ENCODE results near the gene MAP4K4.

Gene MAP4K4

DNA sequence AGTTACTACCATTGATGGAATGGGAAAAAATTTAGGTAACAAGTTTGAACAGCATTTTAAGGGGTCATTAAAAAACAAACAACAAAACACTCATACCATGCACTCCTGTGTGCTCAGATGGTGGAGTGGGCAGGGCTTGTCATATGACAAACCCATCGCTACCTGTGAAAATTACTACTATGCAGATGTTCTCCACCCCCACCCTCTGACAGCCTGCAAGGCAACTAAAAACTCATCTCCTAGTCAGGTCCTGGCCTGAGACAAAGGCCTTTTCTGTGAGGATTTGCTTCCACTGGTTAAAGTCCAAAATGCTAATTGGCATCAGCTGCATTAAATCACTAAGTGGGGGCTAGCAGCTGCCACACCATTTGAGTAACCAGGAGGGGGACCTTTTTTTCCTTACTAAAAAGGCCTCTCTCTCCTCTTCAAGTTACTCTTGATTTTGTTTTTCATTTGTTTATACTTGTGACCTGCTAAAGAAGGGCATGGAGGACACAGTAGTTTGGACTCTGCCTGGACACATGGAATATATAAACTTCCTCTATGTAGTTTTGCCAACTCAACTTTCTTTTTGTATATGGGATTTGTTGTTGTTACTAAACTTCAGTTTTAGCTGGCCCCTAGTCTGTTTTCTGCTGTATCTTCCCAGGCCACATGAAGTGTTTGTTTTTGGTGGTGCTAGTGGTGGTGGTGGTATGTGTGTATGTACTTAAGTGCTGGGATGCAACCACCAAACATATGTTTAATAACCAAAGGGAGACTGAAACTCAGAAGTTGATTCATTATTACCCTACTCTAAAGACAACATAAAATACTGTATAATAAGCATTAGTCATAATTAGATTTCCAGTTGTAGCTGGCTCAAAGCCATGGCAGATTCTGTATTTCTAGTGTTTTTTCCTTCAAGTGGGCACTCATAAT is 121.3 kb downstream of the MAP4K4 start:
- DNase-seq: no peak

DNA sequence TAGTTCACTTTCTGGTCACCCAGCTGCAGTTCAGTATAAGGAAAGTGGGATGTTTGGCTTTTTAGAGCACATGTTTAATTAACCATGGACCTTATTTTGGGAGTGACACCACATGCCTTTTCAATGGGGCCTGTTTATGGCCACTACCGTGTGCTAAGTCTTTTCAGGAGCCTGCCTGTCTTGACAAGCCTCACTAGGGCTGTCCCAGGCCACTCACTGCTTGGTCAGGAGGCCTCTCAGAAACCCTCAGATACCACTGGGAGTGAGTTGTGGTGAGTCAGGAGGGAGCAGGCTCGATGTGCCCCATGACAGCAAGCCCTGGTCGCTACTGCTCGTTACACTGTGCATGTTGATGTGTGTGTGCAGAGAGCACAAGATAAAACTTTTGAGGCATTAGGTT is 123.0 kb downstream of the MAP4K4 start:
- DNase-seq: peak; percentile 46 to 58

DNA sequence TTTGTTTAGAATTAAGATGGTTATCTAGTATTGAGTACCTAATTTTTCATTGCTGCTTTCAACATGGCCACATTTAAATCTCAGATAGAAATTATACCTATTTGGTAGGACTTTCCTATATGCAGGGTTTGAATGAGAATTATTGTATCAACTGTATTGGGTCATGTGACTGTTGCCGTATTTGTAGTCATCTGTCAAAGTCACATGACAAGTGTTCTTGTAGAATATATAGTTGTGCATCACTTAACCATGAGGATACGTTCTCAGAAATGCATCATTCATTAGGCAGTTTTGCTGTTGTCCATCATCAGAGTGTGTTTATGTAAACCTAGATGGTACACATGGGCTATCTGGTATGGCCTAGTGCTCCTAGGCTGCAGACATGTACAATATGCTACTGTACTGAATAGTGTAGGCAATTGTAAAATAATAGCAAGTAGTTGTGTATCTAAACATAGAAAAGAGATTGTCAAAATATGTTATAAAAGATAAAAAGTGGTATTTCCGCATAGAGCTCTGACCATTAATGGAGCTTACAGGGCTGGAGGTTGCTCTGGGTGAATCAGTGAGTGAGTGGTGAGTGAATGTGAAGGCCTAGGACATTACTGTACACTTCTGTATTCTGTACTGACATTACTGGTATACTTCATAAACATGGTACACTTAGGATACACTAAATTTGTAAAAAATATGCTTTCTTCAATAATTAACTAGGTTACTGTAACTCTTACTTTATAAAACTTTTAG is 123.7 kb downstream of the MAP4K4 start:
- DNase-seq: no peak

DNA sequence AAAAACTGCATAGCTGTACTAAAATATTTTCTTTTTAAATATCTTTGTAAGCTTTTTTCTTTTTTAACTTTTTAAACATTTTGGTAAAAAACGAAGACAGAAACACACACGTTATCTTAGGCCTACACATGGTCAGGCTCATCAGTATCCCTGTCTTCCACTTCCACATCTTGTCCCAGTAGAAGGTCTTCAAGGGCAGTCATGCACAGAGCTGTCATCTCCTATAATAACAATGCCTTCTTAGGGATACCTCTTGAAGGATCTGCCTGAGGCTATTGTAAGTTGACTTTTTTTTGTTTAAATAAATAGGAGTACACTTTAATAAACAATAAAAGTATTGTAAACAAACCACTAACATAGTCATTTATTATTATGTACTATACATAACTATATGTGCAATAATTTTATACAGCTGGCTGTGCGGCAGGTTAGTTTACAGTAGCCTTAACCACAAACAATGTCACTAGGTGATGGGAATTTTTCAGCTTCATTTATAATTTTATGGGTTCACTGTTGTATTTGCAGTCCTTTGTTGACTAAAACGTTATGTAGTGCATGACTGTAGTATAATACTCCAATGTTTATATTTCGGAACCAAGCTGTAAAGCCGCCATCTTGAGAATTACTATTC is 124.4 kb downstream of the MAP4K4 start:
- DNase-seq: no peak

DNA sequence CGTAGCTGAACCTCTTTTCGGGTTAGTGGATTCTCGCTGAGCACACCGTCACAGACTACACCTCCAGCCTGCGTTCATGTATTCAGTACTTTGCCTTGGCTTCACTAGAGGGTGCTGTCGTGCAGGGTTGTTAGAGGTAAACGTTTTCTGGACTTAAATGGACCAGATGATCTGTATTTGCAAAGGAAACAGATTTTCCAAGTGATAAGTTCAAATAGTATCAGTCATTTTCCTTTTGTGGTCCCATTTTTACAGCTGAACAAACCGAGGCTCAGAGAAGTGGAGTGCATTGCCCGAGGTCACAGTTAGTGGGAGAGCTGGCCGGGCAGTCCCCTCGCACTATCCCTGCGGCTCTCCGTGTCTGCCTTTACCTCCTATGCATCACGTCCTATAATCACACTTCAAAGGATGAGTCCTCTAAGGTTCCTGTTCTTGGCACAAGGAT is 125.9 kb downstream of the MAP4K4 start:
- DNase-seq: peak; percentile 74 to 78

DNA sequence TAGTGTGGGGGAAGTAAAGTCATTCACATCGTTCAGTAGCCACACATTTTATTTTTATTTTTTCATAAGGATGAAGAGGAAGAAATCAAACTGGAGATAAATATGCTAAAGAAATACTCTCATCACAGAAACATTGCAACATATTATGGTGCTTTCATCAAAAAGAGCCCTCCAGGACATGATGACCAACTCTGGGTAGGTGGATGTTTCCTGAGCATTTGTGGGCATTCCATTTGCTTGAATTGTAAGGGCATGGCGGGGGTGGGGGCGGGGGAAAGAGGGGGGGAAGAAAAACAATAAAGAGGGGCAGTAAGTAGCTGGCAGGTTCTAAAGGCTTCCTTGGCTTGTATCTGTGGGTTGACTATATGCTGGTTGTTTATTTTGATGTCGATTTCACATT is 126.4 kb downstream of the MAP4K4 start:
- no peak for DNase-seq

DNA sequence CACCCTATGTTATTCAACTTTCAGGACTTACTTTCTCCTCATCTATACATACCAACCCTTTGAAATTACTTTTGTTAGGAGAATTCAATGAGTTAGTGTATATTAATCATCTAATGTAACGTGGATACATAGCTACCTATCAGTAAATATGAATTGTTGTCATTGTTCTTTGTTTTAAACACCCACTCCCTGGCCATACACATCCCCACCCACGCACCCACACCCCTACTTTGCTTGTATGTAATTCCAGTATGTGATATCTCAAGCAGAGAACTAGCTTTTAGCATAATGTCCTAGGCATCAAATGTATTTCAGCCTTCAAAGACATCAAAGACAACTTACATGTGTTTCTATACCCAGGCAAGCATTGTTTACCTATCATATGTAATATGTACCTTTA is 129.2 kb downstream of the MAP4K4 start:
- DNase-seq: no peak

DNA sequence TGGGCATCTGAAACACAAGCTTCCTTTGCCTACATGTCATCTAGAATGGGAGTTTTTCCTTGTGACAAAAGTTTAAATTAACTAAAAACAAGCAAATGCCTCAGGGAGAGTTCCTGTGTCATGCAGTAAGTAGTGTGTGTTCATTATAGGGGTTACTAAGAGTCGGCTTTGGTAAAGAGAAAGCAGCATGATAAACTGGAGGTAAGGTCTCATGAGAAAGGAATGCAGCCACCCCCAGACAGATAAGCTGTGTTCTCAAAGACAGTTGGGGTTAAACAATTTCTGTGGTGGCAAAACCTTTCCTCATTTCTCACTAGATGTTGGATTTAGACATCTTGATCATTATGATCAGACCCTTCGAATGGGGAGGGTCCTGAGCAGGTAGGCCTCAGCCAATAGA is 129.7 kb downstream of the MAP4K4 start:
- no peak for DNase-seq

DNA sequence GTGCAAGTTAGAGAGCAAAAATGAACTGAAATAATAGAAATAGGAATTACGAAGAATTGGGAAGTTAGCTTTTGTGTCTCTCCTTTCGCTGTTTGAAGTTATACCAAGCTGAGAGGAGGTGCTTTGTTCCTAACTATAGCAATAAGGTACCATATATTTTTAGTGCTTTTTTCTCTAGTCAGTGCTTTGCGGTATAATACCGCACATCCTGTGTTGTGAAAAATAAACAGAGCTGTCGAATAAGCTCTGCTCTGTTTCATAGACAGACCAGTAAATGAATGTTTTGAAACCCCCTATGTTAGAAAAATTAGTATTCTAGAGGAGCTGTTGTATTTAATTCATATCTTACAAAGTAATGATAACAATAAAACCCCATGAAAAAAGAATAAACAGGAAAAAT is 130.8 kb downstream of the MAP4K4 start:
- DNase-seq: no peak

DNA sequence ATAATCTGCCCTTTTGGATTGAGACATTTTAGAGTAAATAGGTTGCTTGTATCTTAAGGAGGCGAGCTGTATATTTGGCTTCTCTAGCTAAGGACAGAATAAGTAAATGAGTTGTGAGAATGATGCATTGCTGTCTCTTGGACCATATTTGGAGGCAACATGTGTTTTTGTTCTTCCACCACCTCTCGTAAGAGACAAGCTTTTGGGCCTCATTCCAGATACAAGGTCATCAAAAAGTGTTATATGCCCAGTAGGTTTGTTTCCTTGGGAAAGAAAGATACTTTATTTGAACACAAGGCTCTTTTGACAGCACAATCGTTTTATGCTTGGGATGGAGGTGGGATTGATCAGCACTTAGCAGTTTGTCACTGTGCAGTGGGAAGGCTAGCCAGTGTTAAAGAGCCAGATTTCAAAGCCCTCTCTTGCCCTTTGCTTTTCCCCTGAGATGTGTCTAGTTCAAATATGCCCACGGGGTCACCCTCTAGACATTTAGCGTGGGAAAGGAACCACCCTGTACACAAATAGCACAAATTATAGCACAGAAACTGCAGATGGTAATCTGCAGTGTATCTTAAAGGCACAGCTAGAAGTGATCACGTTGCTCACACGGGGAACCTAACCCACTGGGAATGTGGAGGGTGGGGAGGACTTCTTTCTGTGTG is 131.3 kb downstream of the MAP4K4 start:
- no peak for DNase-seq

DNA sequence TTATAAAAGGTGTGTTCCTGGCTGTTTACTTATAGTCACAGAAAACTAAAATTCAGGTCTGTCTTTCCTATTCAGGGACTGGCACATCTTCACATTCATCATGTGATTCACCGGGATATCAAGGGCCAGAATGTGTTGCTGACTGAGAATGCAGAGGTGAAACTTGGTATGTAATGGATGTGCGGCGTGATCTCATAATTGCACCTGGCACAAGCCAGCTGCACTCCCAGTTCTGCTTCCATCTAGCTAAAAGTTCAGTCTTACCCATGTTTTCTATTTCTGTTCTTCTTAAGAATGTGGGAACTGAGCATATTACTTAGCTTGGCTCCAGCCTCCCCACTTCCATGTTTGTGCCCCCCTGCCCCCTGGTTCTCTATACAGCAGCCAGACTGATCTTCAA is 131.9 kb downstream of the MAP4K4 start:
- DNase-seq: no peak

DNA sequence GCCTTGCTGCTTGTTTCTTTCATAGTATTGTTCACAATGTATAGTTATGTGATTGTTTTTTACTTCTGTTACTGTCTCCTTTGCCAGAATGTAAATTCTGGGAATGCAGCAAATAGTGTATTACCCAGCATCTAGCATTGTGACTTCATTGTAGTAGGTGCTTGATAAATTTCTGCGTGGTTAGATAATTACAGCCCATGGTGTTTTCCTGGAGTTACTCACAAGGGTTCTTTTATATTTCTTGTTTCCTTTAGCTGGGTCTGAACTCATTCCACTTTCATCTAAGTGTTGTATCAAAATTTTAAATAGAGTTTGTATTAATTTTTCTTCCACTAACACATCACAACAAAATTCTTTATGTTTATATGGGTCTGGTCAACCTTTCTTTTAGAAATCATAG is 132.6 kb downstream of the MAP4K4 start:
- DNase-seq: no peak

DNA sequence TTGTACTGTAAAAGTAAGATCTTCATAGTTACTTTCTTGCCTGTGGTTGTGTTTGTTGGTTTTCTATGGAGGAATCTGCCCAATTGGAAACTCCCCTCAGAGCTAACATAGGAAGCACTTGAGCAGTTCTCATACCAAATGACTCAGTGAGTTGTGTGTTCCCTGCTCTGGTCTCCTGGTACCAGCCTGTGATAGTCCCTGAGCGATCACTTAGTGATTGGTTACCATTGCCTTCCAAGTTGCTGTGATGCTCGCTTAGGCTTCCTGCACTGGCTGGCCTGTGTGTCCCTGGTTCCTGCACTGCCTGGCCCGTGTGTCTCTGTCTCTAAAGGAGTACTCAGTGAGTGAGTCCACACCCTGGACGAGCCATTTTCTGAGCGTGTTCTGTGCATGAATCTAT is 133.0 kb downstream of the MAP4K4 start:
- DNase-seq: peak in 1 of 2 experiments; percentile 39

DNA sequence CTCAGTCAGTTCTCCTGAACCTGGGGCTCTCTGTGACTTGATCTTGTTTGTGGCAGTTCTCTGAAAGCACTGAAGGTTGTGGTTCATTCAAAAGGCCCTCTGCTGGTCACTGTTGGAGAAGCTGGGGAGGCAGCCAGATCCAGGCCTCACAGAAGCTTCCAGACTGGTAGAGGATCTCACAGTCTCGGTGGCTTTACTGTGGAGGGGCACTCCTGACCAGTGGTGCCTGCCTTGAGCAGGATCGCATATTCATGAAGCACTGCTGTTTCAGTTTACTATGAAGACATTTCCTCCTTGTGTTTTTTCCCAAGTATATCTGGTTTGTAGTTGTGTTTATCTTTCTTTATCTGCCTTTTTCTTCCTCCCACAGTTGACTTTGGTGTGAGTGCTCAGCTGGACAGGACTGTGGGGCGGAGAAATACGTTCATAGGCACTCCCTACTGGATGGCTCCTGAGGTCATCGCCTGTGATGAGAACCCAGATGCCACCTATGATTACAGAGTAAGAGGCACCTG is 133.9 kb downstream of the MAP4K4 start:
- DNase-seq: peak; percentile 70 to 76

DNA sequence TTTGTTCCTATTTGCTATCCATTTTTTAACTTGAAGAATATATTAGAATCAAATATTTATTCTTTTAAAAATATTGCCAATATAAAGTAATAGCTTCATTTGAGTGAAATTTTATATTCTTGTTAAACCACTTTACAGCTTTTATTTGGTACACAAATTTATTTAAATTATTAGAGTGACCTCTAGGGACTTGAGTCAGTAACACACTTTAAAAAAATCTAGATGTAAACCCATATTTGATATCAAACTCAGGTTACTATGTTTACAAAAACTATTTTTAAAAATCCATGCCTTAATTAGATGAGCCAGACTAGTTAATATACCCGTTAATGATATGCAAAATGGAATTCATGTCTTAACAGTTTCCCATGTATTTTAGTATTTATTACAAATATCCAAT is 134.6 kb downstream of the MAP4K4 start:
- DNase-seq: no peak

DNA sequence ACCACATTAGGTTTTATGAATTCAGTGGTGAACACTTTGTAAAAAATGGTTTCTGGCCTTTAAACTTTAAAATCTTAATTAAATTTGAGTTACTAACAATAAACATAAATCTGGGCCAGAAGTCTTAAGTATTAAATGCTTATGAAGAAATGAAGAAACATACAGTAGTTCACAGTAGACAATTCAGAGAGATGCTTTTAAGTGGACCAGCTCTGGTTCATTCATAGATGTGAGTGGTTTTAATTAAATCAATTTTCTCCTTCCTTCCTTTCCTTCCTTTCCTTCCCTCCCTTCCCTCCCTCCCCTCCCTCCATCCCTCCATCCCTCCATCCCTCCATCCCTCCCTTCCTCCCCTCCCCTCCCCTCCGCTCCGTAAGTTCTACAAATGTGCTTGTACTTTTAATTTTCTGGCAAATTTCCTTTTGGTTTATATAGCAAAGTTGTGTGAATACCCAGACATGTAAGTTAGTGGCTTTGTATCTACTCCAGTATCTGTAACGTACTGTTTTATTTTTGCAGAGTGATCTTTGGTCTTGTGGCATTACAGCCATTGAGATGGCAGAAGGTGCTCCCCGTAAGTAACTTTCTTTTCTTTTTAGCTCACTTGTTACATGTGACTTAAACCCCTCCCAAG is 136.5 kb downstream of the MAP4K4 start:
- DNase-seq: no peak

DNA sequence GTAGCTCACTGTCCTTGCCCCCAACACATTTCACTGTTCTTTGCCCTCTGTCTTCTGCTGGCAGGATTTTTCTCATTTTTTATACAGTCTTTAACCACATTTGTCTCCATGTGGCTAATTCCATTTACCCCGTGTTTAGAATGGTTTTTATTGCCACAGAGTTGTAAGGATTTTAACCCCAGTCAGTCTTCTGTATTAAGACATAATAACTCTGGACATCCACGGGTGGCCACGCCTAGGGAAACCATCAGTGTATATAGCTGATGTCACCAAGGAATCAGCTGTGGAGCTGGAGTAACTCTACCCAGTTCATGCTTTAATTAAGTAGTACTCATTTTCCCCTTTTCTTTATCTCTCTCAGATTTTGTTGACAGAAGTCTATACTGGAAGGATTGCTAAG is 139.8 kb downstream of the MAP4K4 start:
- DNase-seq: no peak

DNA sequence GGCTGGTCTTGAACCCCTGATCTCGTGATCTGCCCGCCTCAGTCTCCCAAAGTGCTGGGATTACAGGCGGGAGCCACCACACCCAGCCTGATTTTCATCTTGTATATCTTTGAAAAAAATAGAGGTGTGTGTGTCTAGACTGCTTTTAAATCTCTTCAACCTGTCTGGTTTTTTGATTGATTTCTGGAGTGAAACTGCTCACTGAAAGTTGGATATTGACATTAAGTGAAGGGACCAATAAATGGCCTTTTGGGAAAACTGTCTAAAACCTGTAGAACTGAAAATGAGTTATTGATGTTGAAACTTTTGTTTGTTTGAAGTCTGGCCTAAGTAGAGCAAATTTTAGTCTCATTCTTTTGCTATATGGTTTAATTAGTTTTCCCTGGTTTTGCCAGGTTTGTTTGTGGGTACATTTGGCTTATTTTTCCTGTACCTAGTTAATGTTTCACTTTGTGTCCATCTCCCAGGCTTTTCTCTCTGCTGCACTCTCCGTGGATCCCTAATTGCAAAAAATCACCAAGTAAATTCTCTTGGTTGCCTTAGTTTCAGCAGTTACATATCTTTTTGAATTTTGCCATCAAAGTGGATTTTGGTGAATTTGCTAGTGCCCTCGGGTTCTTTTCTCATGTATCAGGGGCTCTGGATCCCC is 144.3 kb downstream of the MAP4K4 start:
- no peak for DNase-seq

DNA sequence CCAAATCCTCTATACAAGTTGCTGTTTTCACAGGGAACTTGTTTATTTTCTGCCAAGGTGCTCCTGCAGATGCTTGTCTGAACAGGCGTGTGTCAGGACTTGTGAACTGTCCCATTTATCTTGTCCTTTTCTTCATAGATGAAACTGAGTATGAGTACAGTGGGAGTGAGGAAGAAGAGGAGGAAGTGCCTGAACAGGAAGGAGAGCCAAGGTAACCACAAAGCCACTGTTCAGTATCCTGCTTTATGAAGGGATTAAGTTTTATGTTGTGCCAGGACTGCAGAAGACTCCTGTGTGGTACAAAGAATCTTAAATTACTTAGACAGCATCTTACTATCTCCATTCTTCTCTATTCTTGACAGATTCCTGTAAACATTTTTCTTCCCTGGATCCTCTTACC is 145.0 kb downstream of the MAP4K4 start:
- no peak for DNase-seq

DNA sequence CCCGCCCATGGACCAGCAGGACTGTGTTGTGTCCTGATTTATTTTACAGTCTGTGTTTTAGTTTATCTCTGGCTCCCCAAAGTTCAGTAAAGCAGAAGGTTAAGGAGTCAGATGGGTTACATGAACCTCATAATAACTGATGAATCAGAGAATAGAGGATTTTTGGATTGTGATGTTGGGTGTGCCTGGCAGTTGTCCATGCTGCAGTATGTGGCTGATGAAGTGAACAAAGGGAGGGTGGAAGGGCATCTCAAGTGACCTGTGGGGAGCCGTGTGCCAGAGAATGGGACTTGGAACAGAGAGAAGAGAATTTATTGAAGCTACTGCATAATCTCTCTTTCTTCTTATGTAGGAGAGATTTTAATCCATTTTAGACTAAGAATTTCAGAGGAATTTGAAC is 145.5 kb downstream of the MAP4K4 start:
- DNase-seq: no peak

DNA sequence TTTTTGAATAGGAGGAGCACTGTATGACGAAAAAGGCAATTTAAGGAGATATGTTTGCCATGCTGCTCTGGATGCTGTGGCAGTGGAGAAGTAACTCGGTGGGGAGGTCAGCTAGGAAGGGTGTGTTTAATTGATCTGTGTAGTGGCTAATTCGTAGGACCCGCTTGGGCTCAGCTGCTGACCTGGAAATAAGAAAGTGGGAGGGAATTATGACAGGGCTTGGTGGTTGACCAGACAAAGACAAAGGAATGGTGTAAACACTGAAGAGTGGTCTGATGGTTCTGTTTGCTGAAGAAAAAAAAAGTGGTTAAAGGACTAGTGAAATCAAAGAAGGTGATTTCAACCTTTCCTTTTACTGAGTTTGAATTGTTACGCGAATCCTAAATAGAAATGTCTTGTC is 146.0 kb downstream of the MAP4K4 start:
- DNase-seq: no peak
